Measurements from ENCODE around the gene C12orf75.
A peak's percentile ranks its signal among the peaks of the same experiment; 100 is the strongest.
"Not testable (repeated sequence)": the region's sequence is repeated elsewhere in the genome, so short reads cannot be mapped to it uniquely, and the experiment has no call there.

The C12orf75 gene

GRCh38 chr12:105336411-105336810 is 5.9 kb downstream of the C12orf75 start:
- DNase-seq = no peak

DNA sequence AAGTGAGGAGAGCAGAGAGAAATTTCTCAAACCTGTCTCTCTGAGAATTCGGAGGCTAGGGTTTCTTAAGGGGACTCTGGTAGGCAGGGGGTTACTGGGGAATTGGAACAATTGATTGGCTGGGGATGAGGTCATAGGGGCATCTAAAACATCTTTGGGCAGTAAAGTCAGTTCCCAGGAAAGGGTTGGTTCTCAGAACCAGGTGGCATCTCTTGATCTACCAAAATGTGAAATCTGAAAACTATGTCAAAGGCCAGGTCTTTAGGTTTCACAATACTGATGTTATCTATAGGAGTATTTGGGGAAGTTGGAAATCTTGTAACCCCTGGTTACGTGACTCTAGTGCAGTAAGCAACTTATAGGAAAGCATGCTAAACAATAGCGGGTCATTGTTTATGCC is 6.9 kb downstream of the C12orf75 start:
- no peak for DNase-seq

DNA sequence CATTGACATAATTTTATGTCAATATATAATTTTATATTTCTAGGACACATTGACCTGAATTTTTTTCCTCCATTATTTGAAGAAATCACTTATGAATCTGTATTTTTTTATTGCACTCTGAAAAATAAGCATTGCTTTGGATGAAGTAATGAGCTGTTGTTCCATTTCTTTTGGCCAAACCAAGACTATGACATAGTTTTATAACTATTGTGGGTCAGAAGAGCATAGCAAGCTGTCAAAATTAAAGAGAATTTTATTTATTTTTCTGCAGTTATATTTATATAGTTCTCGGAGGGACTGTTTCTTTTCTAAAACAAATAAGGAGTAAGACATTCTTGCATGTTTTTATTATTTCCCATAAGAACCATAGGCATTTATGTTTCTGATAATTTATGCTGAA is 8.5 kb downstream of the C12orf75 start:
- no peak for DNase-seq

- DNase-seq = no peak
These were observed 10.5 kb downstream of the C12orf75 start for GRCh38 chr12:105341010-105341409.

GRCh38 chr12:105341620-105342019 is 11.1 kb downstream of the C12orf75 start:
- DNase-seq = not testable (repeated sequence)

DNA sequence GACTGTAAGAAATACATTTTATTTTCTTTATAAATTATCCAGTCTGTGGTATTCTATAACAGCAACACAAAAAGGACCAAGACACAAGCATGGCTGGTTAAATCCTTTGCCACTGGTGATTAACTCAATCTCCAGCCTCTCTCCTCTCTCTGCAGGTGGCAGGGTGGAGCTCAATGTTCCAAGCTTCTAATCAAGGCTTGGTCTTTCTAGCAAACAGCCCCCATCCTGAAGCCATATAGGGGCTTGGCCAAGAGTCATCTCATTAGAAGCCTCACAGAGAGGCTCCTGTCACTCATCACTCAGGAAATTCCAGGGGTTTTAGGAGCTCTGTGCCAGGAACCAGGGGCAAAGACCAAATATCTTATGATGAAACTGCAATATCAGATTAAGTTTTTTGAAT is 12.0 kb downstream of the C12orf75 start:
- no peak for DNase-seq

GRCh38 chr12:105343836-105344235 is 13.3 kb downstream of the C12orf75 start:
- no peak for DNase-seq

DNA sequence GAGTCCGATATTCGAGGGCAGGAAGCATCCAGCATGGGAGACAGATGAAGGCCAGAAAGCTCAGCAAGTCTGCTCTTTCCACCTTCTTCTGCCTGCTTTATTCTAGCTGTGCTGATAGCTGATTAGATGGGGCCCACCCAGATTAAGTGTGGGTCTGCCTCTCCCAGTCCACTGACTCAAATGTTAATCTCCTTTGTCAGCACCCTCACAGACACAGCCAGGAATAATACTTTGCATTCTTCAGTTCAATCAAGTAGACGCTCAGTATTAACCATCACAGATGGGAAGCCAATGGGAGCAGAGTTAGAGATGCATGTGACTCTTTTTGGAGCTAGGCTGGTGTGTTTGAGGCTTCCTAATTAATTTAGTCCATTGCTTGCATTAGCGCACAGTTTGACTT is 17.0 kb downstream of the C12orf75 start:
- no peak for DNase-seq

DNA sequence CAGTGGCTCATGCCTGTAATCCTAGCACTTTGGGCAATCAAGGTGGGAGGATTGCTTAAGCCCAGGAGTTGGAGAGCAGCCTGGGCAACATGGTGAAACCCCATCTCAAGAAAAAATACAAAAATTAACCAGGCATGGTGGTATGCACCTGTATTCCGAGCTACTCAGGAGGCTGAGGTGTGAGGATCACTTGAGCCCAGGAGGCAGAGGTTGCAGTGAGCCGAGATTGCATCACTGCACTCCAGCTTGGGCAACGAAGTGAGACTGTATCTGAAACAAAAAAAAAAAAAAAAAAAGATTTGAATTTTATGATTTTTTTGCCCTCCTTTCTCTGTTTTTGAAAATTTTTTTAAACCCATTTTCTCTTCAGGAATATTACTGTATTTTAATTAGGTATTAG is 17.7 kb downstream of the C12orf75 start:
- DNase-seq = no peak

DNA sequence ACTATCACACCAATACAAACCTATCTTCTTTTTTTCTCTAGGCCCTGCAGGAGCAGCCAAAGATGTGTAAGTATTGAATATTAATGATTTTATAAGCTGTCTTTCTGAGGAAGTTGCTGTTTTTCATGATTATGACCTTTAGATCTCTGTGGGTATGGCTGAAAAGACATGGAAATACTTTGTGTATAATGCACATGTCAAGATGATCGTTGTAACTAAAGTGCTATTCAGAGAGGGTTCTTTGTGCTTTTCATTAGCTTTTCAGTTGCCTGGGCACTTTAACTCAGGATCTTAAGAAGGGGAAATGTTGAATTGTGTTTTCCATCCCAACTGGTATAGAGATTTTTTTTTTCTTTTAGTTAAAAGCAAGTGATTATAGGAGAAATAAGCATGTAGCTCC is 18.1 kb downstream of the C12orf75 start:
- DNase-seq = no peak

DNA sequence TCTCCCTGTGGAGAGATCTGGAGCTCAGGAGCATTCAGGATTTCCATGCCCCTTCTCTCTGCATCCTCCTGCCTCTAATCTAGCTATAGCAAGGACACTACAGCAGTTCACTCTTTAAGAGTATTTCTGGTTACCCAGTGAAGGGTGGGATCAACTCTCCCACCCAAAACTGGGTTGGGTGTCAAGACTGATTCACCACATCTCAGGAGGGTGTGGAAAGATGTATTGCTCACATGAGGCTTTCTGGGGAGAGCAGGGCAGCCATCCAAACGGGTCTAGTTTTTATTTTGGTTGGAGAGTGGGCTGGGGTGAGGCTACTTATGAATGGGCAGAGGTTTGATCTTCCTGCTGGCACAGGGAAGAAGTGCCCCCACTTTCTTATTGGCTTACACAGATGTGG is 18.6 kb downstream of the C12orf75 start:
- DNase-seq = no peak

GRCh38 chr12:105351523-105351922 is 21.0 kb downstream of the C12orf75 start:
- no peak for DNase-seq

DNA sequence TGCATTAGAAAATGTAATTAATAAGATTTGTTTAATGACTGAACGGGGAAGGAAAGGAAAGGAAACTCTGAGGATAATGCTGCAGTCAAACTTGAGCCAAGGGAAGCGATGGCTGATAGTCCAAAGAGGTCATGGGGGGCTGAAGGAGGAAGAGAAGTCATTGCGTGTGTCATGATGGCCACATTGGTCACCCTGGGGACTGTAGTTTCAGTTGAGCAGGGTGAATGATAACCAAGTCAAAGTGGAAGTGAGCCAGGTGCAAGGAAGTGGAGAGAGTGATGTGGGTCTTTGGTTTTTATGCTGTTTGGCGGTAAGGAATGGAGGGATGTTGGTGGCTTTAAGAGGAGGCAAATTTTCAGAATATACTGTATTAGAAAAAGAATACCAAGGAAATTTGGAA is 21.6 kb downstream of the C12orf75 start:
- no peak for DNase-seq

DNA sequence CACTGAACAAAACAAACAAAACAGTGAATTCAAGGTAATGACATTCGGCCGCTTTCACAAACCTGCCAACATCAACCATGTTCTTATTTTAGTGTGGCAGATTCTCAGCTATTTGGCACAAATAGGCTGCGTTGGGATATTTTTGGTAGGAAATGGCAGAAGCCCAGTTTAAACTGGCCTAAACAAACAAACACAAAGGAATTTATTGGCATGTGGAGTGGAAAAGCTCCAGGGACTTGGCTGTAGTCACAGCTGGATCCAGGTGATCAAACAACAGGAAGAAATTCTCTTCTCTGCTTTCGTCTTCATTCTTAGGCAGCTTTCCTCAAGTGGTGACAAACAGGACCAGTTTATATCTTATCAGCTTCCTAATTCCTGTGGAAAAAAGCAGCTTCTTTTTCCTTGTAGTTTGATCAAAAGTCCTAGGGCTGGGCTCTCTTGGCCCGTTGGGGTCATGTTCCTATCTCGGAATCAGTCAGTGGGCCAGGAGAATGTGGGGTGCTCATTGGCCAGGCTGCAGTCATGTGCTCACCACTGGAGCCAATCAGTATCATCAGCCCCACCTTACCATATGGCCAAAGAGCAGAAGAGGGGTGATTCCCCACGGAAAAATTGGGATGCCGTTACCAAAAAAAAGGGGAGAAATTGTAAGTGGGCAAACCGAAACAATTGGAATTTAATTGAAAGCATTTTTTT is 22.6 kb downstream of the C12orf75 start:
- DNase-seq = no peak

DNA sequence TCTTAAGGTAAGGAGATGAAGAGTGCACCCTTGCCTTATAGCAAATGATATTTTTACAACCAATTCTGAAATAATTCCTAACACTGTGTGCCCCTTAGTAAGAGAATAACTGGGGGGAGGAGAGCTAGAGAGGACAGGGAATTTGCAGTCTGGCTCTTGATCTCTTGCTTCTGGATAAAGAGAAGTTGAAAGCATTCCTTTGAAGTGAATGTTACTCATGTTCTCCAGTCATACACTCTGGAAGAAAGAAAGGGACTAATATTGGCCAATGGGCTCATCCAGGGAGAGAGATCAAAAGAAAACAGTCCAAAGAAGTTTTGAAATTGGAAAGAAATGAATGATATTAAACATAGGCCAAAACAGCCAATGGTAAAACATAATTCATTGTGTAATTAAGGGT is 25.3 kb downstream of the C12orf75 start:
- DNase-seq = no peak

- no peak for DNase-seq
These were observed 26.7 kb downstream of the C12orf75 start for GRCh38 chr12:105357162-105357691.

DNA sequence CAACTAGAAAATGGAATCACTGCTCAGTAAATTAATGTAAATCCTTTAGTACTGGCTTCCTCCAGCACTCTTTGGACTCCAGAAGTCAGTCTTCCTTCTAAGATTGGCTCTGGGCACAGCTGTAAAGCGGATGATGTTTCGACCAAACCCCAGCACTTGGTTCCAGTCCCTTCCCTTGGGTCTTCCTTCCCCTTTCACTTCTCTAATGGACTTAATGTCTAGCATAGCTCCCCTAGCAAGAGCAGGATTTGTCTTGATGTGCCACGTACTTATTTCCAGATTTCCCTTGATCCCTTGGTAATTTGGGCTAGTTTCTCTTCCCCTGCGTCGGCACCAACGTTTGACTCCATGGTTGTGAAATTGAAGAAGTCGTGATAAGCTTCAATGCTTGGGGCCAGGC is 28.3 kb downstream of the C12orf75 start:
- DNase-seq = no peak

GRCh38 chr12:105359856-105360255 is 29.4 kb downstream of the C12orf75 start:
- no peak for DNase-seq

DNA sequence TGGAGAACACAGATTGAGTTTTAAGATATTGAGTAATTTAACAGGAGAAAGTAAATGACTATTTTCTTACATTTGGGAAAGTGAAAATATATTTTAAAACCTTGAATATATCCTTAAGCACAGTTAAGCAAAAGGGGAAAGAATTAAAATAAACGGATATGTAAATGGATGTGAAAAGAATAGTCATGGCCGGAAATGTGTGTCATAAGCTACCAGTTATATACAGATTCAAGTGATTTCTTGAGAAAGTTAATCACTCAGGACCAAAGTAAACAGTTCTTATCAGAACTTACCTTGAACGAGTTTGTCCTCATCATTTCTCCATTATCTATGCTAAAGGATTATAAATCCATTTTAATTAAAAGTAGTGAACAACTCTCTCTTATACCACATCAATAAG is 33.4 kb downstream of the C12orf75 start:
- no peak for DNase-seq

- no peak for DNase-seq
These were observed 34.7 kb downstream of the C12orf75 start for GRCh38 chr12:105365231-105365630.

- no peak for DNase-seq
These were observed 37.7 kb downstream of the C12orf75 start for GRCh38 chr12:105368047-105368646.

DNA sequence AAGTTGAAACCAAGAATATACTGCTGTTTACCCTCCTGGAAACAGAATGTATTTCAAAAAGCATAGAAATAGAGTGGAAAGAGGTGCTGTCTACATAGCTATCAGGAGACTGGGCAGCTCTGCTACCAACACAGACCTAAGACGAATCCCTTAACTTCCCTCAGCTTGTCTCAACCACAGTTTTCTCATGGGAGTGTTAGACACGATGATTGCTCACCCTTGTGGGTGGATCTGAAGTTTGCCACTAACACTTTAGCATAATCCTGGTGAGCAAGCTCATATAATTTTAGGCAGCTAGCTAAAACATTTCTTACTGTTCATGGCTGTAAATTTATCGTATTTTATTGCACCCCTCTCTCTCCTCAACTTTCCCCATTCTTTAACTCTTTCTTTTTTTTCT is 38.5 kb downstream of the C12orf75 start:
- DNase-seq = no peak

- no peak for DNase-seq
These were observed 43.8 kb downstream of the C12orf75 start for GRCh38 chr12:105374303-105374702.

DNA sequence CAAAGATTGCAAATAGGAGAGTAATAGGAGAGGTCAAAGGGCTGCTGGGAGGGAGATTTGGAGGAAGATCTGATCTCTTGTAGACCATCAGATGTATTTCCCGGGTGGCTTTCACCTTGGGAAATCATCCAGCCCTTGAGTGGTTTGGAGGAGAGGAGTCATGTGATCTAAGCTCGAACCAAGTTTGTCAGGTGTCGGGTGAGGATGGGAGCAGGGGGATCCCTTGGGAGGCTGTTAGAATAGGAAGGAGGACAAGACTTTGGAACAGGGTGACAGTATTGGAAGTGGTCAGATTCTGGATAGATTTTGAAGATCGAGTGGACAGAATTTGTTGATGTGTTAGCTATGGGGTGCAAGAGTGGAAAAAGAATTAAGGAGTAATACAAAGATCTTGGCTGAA is 46.6 kb downstream of the C12orf75 start:
- no peak for DNase-seq

DNA sequence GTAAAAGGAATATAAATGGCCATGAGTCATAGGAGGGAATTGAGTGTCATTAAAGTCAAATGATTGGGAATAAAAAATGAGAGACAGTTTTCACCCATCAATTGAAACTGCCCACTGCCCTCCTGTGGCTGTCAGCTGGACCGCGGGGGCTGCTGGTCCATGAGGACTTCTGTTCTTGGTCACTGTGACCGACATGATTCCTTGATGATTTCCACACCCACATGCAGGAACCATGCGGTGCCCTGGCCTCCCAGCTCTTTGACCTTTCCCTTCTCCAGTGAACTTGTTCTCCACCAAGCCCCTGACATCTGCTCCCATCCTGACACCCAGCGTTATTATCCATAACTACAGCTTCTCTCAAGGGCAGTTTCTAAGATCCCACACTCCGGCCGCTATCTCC is 48.4 kb downstream of the C12orf75 start:
- peak; percentile 15 for DNase-seq

All from NCI-H1105 treated with DMSO at 0.1 percent for 48 hours (cell line).